ENCODE data around the gene DGLUCY.
"Not testable (repeated sequence)": the region's sequence is repeated elsewhere in the genome, so short reads cannot be mapped to it uniquely, and the experiment has no call there.

The DGLUCY gene

GRCh38 chr14:91238661-91239060 lies 124.8 kb downstream of the DGLUCY start:
- H3K27ac ChIP-seq = no peak overlapping the region
- TF ChIP-seq, protein P1, sequence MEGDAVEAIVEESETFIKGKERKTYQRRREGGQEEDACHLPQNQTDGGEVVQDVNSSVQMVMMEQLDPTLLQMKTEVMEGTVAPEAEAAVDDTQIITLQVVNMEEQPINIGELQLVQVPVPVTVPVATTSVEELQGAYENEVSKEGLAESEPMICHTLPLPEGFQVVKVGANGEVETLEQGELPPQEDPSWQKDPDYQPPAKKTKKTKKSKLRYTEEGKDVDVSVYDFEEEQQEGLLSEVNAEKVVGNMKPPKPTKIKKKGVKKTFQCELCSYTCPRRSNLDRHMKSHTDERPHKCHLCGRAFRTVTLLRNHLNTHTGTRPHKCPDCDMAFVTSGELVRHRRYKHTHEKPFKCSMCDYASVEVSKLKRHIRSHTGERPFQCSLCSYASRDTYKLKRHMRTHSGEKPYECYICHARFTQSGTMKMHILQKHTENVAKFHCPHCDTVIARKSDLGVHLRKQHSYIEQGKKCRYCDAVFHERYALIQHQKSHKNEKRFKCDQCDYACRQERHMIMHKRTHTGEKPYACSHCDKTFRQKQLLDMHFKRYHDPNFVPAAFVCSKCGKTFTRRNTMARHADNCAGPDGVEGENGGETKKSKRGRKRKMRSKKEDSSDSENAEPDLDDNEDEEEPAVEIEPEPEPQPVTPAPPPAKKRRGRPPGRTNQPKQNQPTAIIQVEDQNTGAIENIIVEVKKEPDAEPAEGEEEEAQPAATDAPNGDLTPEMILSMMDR (conservative IDR thresholded peaks at IDR 0.05) = no peak
- no peak for TF ChIP-seq ZFX (IDR thresholded peaks at IDR 0.05)

- H3K27ac ChIP-seq = no peak overlapping the region
- TF ChIP-seq, protein P1 (conservative IDR thresholded peaks at IDR 0.05) = no peak
- no peak for TF ChIP-seq ZFX (IDR thresholded peaks at IDR 0.05)
These were observed 128.0 kb downstream of the DGLUCY start for GRCh38 chr14:91241863-91242262.

DNA sequence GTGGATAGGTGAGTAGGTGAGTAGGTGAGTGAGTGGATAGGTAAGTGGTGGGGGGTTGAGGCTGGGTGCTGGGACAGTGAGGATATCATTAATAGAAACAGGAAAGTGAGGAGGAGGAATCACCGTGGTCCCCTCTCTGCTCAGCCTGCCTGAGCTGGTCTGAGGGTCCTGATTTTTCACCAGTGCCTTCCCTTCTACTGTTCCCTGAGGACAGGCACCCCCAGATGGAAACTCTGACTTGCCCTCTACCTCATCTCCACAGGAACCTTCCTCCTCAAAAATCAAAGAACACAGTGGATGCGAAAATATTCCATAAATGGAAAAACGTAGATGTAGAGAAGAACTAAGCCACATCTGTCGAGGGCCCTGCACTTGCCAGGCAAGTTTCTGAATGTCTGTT lies 128.8 kb downstream of the DGLUCY start:
- no peak for TF ChIP-seq ZFX (IDR thresholded peaks at IDR 0.05)
- TF ChIP-seq, protein P1 (conservative IDR thresholded peaks at IDR 0.05) = no peak
- no peak overlapping the region for H3K27ac ChIP-seq

GRCh38 chr14:91243074-91243471 lies 129.2 kb downstream of the DGLUCY start:
- TF ChIP-seq, protein P1 (conservative IDR thresholded peaks at IDR 0.05) = no peak
- TF ChIP-seq ZFX (IDR thresholded peaks at IDR 0.05) = no peak
- no peak overlapping the region for H3K27ac ChIP-seq

DNA sequence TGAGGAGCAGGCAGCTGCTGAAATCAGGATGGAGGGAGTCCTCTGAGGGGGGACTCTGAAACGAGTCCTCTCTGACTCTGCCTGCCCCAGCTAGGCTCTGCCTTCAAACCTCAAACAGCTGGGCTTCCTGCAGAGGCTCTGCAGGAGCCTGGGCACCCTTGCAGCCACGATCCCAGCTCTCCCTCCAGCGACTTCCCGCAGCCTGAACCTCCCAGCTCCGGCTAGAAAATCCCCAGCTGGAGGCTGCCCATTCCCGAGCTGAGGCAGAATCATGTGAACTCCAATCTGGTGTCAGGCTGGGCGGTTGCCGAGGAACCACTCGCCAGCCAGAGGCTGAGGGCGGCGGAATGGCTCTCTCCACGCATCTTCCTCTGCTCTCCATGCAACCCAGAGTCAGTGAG lies 130.6 kb downstream of the DGLUCY start, which contains the start of gene GPR68:
Gene GPR68 (minus strand): TSS at position 204 of the 401 bp plus-strand sequence. CDS start 9,654 bp downstream, outside the sequence.
- TF ChIP-seq ZFX (IDR thresholded peaks at IDR 0.05) = no peak
- TF ChIP-seq, protein P1 (conservative IDR thresholded peaks at IDR 0.05) = no peak
- H3K27ac ChIP-seq = no peak within 1 kb of the TSS

DNA sequence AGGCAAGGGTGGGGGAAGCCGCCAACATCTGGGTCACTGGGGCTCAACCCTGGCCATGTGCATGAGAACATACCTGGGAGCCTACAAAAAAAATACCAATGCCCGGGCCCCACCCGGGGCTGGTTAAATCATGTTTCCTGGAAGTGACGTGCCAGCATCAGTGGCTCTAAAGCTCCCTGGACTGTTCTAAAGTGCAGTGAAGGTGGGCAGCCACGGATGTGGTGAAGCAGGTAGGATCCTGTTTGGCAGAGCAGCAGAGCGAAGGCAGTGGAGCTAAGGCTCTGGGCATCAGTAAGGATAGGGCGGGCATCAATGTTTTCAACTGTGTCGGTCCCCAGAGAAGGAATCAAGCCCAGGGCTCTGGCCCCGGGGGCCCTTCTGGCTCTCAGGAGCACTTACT lies 131.2 kb downstream of the DGLUCY start:
- no peak overlapping the region for H3K27ac ChIP-seq
- TF ChIP-seq ZFX (IDR thresholded peaks at IDR 0.05) = no peak
- TF ChIP-seq, protein P1 (conservative IDR thresholded peaks at IDR 0.05) = no peak

DNA sequence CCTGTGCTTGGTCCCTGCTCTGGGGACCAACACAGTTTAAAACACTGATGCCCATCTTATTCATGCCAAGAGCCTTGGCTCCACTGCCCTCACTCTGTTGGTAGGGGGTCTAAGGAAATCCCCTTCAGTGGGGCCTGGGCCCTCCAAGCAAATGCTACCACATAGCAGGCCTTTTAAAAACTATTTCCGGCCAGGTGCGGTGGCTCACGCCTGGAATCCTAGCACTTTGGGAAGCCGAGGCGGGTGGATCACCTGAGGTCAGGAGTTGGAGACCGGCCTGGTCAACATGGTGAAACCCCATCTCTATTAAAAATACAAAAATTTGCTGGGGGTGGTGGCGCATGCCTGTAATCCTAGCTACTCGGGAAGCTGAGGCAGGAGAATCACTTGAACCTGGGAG lies 131.7 kb downstream of the DGLUCY start:
- not testable (repeated sequence) for H3K27ac ChIP-seq

DNA sequence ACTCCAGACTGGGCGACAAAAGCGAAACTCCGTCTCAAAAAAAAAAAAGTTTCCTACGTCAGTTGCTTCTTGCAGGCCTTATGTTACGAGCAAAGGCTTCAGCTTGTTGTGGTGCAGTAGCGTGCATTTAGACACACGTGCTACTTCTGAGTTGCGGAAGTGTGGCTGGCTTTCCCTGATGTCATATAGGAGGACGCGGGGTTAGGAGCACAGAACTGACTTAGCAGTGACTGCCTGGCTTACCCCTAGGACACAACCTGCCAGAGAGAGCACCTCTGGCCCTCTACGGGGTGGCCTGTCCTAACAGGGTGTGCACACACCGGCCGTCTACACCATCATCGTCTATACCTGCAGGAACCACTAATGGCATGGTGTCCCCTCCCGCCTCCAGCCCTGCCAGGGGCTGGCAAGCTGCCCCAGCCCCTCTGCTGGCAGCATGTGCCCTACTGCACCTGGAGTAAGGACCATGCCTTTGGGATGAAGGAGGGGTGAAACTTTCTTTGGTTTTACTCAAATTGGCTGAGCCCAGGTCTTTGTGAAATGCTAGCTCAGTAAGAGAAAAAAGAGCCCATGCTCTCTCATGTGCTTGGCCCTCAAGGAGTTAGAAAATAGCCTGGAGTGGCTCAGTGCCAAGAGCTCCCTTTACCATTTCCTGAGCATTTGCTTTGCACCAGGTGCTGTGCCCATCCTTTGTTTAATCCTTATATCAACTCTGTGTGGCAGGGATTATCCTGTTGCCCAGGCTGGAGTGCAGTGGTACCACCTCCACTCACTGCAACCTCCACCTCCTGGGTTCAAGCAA lies 132.4 kb downstream of the DGLUCY start:
- H3K27ac ChIP-seq = no peak overlapping the region

More for the DNA sequence above, 132.4 kb downstream of the DGLUCY start:
- no peak for TF ChIP-seq ZFX (IDR thresholded peaks at IDR 0.05)
